Head of caudate nucleus (tissue), 42 donors: ENCODE results near the gene PTPRCAP.
A peak's percentile ranks its signal among the peaks of the same experiment; 100 is the strongest.

Experiments used
- DNase-seq, 42 donors: peaks; one replicate each; pipeline versions ENCODE4 v3.0.0 to v3.0.0-alpha.2; 2020 to 2021; ENCODE audit warnings: mixed read lengths in 7 of 42
- intact Hi-C: fragments of 100-400 bp; cut with DNase I; formaldehyde crosslinking; loops from one replicate; pipeline ENCODE4 v1.15.0; 2022

PTPRCAP gene

GRCh38 chr11:67391304-67392182, 45.9 kb downstream of the PTPRCAP start, which contains the start of gene RAD9A:
TSS of gene RAD9A (plus strand) at chr11:67391986. CDS start at chr11:67392045, 59 bp downstream.
- peak; percentile 92 to 99 (median 96) for DNase-seq
- intact Hi-C loops: loop anchor here (5.0 kb wide), 2 partner anchors 39 to 116 kb away; partner anchors contain the start of genes CDK2AP2, PITPNM1 and POLD4

- intact Hi-C loops: loop anchor here (5.0 kb wide), 2 partner anchors 39 to 116 kb away; partner anchors contain the start of genes CDK2AP2, PITPNM1 and POLD4
Measured at GRCh38 chr11:67390947-67391303, 46.6 kb downstream of the PTPRCAP start.

GRCh38 chr11:67389477-67389876, 48.0 kb downstream of the PTPRCAP start:
- intact Hi-C loops: no loop called here
- peak in 2 of 42 donors; percentile 48 to 70 for DNase-seq

More at GRCh38 chr11:67390947-67391303, 46.6 kb downstream of the PTPRCAP start:
- no peak for DNase-seq

- intact Hi-C loops: no loop called here
- no peak for DNase-seq
Measured at GRCh38 chr11:67387518-67387917, 50.0 kb downstream of the PTPRCAP start.

GRCh38 chr11:67387069-67387468, 50.4 kb downstream of the PTPRCAP start:
- intact Hi-C loops: no loop called here
- peak in 1 of 42 donors; percentile 8 for DNase-seq
